MCF 10A (cell line): ENCODE measurements around the gene CCM2. TPM values are rescaled to one million over a fixed set of nuclear protein-coding genes. Genes with fewer than 3 reads are reported as not detected.

Source experiments
- BruUV-seq: library from RNA; stranded (reverse); fragments of 400-500 nt; replicated peaks from 2 replicates; lab custom pipeline; 2021; lab: Mats Ljungman, UMichigan
- CTCF ChIA-PET: fragments of 300-600 bp; sonication (Branson Sonifier 250); formaldehyde crosslinking; extraction: SDS; loops from one replicate; lab custom pipeline; 2021; ENCODE audit warnings: antibody characterized with exemption, inconsistent platforms; lab: Yijun Ruan, JAX
- POLR2A ChIA-PET: fragments of 300-600, 350-650 bp; sonication (Branson Sonifier 250); formaldehyde crosslinking; extraction: SDS; loops from one replicate; lab custom pipeline; 2020; ENCODE audit warnings: antibody characterized with exemption, inconsistent platforms; lab: Yijun Ruan, JAX
- DNase-seq: peaks from one replicate; pipeline ENCODE4 v3.0.0-alpha.2; 2018; ENCODE audit not compliant: unreplicated experiment
- H3K27ac Mint-ChIP-seq: one replicate; pipeline ENCODE4 v1.8.0; 2022; ENCODE audit warnings: mild to moderate bottlenecking, low read depth, mixed read lengths; ENCODE audit not compliant: unreplicated experiment
- H3K27me3 Mint-ChIP-seq: one replicate; pipeline ENCODE4 v1.8.0; 2022; ENCODE audit warnings: mixed read lengths; ENCODE audit not compliant: insufficient read depth, unreplicated experiment
- H3K36me3 Mint-ChIP-seq: one replicate; pipeline ENCODE4 v1.8.0; 2022; ENCODE audit warnings: mild to moderate bottlenecking, moderate library complexity, mixed read lengths; ENCODE audit not compliant: insufficient read depth, unreplicated experiment
- H3K4me1 Mint-ChIP-seq: one replicate; pipeline ENCODE4 v1.8.0; 2022; ENCODE audit warnings: mixed read lengths; ENCODE audit not compliant: insufficient read depth, unreplicated experiment
- H3K4me3 Mint-ChIP-seq: one replicate; pipeline ENCODE4 v1.8.0; 2022; ENCODE audit warnings: mild to moderate bottlenecking, moderate library complexity, mixed read lengths; ENCODE audit not compliant: unreplicated experiment
- H3K9me3 Mint-ChIP-seq: one replicate; pipeline ENCODE4 v1.8.0; 2022; ENCODE audit warnings: mixed read lengths; ENCODE audit not compliant: unreplicated experiment
- CTCF ChIP-seq: fragments of 200-600 bp; IDR thresholded peaks from one replicate; pipeline ENCODE4 v1.8.0; 2022; ENCODE audit warnings: antibody characterized with exemption, mild to moderate bottlenecking; ENCODE audit not compliant: unreplicated experiment
- intact Hi-C: fragments of 100-400 bp; cut with micrococcal nuclease; formaldehyde crosslinking; loops from 2 replicates; pipeline ENCODE4 v1.14.1; 2022
- total RNA-seq: library from RNA; stranded (reverse); gene quantifications from 2 replicates; pipeline ENCODE4 v1.2.3, GENCODE V29; 2022

CCM2 gene
- total RNA-seq, 1 experiment from 2014 or later = 36.2 TPM

DNA sequence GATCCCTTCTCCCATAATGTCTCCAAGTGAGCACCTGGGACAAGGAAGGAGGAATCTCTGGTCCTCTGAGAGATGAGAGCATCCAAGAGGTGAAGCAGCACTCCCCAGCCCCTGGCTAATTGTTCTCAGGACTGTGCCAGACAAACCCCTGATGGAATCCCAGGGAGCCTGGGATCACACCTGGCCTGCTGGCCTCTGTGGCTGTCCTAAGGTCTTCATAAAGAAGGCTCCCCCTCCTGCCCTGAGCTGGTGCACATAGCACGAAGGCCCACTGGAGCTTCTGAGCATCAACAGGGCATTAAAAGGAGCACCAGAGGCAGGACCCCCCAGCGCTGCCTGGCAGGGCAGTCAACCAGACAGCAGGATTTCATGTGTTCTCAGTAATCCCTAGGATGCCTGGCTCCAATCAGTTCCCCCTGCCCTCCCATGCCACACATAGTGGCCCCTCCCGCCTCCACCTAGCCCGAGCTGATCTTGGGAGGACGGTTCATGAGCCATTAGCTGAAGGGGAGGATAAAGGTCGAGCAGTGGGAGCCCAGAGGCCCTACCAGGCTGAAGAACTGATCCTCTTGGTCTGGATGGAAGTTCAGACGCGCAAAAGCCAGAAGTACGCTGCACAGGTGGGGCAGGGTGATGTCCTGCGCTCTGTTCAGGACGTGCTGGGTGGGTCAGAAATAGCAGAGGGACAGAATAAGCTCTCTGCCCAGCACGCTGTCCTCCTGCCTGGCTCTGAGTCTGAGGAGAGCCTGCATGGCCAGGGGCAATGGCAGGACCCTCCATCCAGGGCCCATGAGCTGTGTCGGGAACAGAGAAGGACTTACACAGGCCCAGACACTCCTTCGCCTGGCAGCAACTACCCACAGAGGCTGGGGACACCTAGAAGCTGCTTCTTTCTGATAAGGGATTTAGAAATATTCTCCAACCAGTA lies 103.0 kb downstream of the CCM2 start:
- Mint-ChIP-seq H3K4me3 (no peak overlapping the region), H3K36me3 (peaks cover 83% of the 10 kb centered on the region), H3K27me3 (no peaks in the 10 kb centered on the region), H3K4me1 (peaks cover 5% of the 10 kb centered on the region), H3K9me3 (no peaks in the 10 kb centered on the region), H3K27ac (no peak overlapping the region)
- POLR2A ChIA-PET = no interaction called here
- no peak for TF ChIP-seq CTCF
- intact Hi-C loops = no loop called here
- CTCF ChIA-PET = interaction anchor here (0.6 to 1.6 kb wide), 4 partner anchors 9 to 130 kb away, joined by 3 to 5 read pairs (median 4); partner anchors contain the start of gene TBRG4
- no peak for DNase-seq
- no TSS peak for BruUV-seq

GRCh38 chr7:45103958-45104843 lies 104.2 kb downstream of the CCM2 start:
- BruUV-seq = no TSS peak
- peaks cover 75% of the 10 kb centered on the region for H3K36me3 Mint-ChIP-seq

GRCh38 chr7:45104844-45105587 lies 105.0 kb downstream of the CCM2 start:
- no peak for DNase-seq
- no peak for TF ChIP-seq CTCF
- no peak overlapping the region for H3K4me3 Mint-ChIP-seq
- H3K27me3 Mint-ChIP-seq = no peaks in the 10 kb centered on the region
- H3K4me1 Mint-ChIP-seq = peaks cover 15% of the 10 kb centered on the region
- BruUV-seq = no TSS peak
- ChIA-PET CTCF (interaction anchor here (1.1 to 1.4 kb wide), 3 partner anchors 36 to 248 kb away, joined by 3 to 4 read pairs (median 4); no protein-coding TSS in a partner anchor), POLR2A (interaction anchor here (0.7 to 0.8 kb wide), 3 partner anchors 13 to 278 kb away, joined by 3 read pairs; no protein-coding TSS in a partner anchor)
- H3K9me3 Mint-ChIP-seq = no peaks in the 10 kb centered on the region
- intact Hi-C loops = no loop called here
- H3K36me3 Mint-ChIP-seq = peaks cover 67% of the 10 kb centered on the region
- no peak overlapping the region for H3K27ac Mint-ChIP-seq

More at GRCh38 chr7:45103958-45104843, 104.2 kb downstream of the CCM2 start:
- intact Hi-C loops = no loop called here
- no peak overlapping the region for H3K4me3 Mint-ChIP-seq
- ChIA-PET CTCF (interaction anchor here (1.1 to 1.6 kb wide), 5 partner anchors 8 to 247 kb away, joined by 3 to 5 read pairs (median 4); partner anchors contain the start of gene TBRG4), POLR2A (interaction anchor here (0.6 to 0.7 kb wide), 2 partner anchors 277 to 343 kb away, joined by 3 to 4 read pairs; no protein-coding TSS in a partner anchor)
- no peak overlapping the region for H3K27ac Mint-ChIP-seq
- H3K27me3 Mint-ChIP-seq = no peaks in the 10 kb centered on the region
- no peak for DNase-seq
- H3K9me3 Mint-ChIP-seq = no peaks in the 10 kb centered on the region
- H3K4me1 Mint-ChIP-seq = peaks cover 13% of the 10 kb centered on the region
- TF ChIP-seq CTCF = no peak
